Fibroblast of skin of scalp (primary cell): ENCODE data around the gene IGFBP5.

Experiments
- DNase-seq: peaks from one replicate; pipeline ENCODE4 v3.0.0-alpha.2; 2013

The IGFBP5 gene

GRCh38 chr2:216663106-216663505 lies 32.2 kb downstream of the IGFBP5 start:
- DNase-seq = no peak

- DNase-seq = no peak
These were observed 33.5 kb downstream of the IGFBP5 start for GRCh38 chr2:216661639-216662375.

GRCh38 chr2:216661051-216661450 lies 34.3 kb downstream of the IGFBP5 start:
- no peak for DNase-seq

GRCh38 chr2:216660496-216660895 lies 34.9 kb downstream of the IGFBP5 start:
- no peak for DNase-seq

- DNase-seq = no peak
These were observed 36.1 kb downstream of the IGFBP5 start for GRCh38 chr2:216659276-216659675.

GRCh38 chr2:216658757-216659156 lies 36.6 kb downstream of the IGFBP5 start:
- no peak for DNase-seq

- no peak for DNase-seq
These were observed 37.4 kb downstream of the IGFBP5 start for GRCh38 chr2:216657980-216658379.

GRCh38 chr2:216657086-216657855 lies 38.1 kb downstream of the IGFBP5 start:
- no peak for DNase-seq

- DNase-seq = no peak
These were observed 40.8 kb downstream of the IGFBP5 start for GRCh38 chr2:216654528-216655052.

- peak; percentile 87 for DNase-seq
These were observed 41.4 kb downstream of the IGFBP5 start for GRCh38 chr2:216653931-216654365.

GRCh38 chr2:216653093-216653799 lies 42.1 kb downstream of the IGFBP5 start:
- DNase-seq = no peak

GRCh38 chr2:216652566-216652965 lies 42.8 kb downstream of the IGFBP5 start:
- DNase-seq = no peak

GRCh38 chr2:216651351-216651881 lies 43.9 kb downstream of the IGFBP5 start:
- DNase-seq = peak; percentile 86

- DNase-seq = no peak
These were observed 44.6 kb downstream of the IGFBP5 start for GRCh38 chr2:216650626-216651257.

GRCh38 chr2:216649574-216649973 lies 45.8 kb downstream of the IGFBP5 start:
- no peak for DNase-seq

- DNase-seq = peak; percentile 37
These were observed 47.2 kb downstream of the IGFBP5 start for GRCh38 chr2:216648105-216648504.

GRCh38 chr2:216646116-216646515 lies 49.2 kb downstream of the IGFBP5 start:
- DNase-seq = no peak

GRCh38 chr2:216645636-216645950 lies 49.8 kb downstream of the IGFBP5 start:
- DNase-seq = no peak

GRCh38 chr2:216644842-216645635 lies 50.3 kb downstream of the IGFBP5 start:
- no peak for DNase-seq

GRCh38 chr2:216643986-216644659 lies 51.2 kb downstream of the IGFBP5 start:
- DNase-seq = peak; percentile 60

GRCh38 chr2:216637472-216637871 lies 57.9 kb downstream of the IGFBP5 start:
- DNase-seq = no peak
